ENCODE results near the gene PTPRT. TPM values are rescaled to one million over a fixed set of nuclear protein-coding genes. Genes with fewer than 3 reads are reported as not detected.

The PTPRT gene
- total RNA-seq, 6 experiments from 2014 or later, result not detected

- Mint-ChIP-seq H3K4me3 (no peak overlapping the region), H3K27me3 (ENCODE audit: insufficient read depth) (no peaks in the 10 kb centered on the region; the same call in 1 of the 2 replicates), H3K27ac (no peak overlapping the region), H3K4me1 (ENCODE audit: low read depth) (no peaks in the 10 kb centered on the region), H3K36me3 (ENCODE audit: low read depth) (no peaks in the 10 kb centered on the region), H3K9me3 (peaks cover 11% of the 10 kb centered on the region)
- no peak for DNase-seq
- no peak for TF ChIP-seq CTCF (IDR thresholded peaks at IDR 0.05)
Measured at GRCh38 chr20:42576167-42576566, 613.5 kb downstream of the PTPRT start.

- Mint-ChIP-seq H3K27ac (no peak overlapping the region), H3K4me1 (ENCODE audit: low read depth) (no peaks in the 10 kb centered on the region), H3K9me3 (no peaks in the 10 kb centered on the region; the same call in 1 of the 2 replicates), H3K27me3 (ENCODE audit: insufficient read depth) (no peaks in the 10 kb centered on the region), H3K36me3 (ENCODE audit: low read depth) (no peaks in the 10 kb centered on the region), H3K4me3 (no peak overlapping the region)
- no peak for DNase-seq
- TF ChIP-seq CTCF (IDR thresholded peaks at IDR 0.05), result no peak
Measured at GRCh38 chr20:42572320-42573016, 617.2 kb downstream of the PTPRT start.

- no peak for TF ChIP-seq CTCF (IDR thresholded peaks at IDR 0.05)
- DNase-seq, result no peak
- no peaks in the 10 kb centered on the region for H3K4me1 Mint-ChIP-seq (ENCODE audit: low read depth)
- H3K27me3 Mint-ChIP-seq (ENCODE audit: insufficient read depth), result no peaks in the 10 kb centered on the region
- no peak overlapping the region for H3K4me3 Mint-ChIP-seq
- no peak overlapping the region for H3K27ac Mint-ChIP-seq
- no peaks in the 10 kb centered on the region; the same call in 1 of the 2 replicates for H3K9me3 Mint-ChIP-seq
- H3K36me3 Mint-ChIP-seq (ENCODE audit: low read depth), result no peaks in the 10 kb centered on the region
Measured at GRCh38 chr20:42567409-42567808, 622.3 kb downstream of the PTPRT start.

- no peak for TF ChIP-seq CTCF (IDR thresholded peaks at IDR 0.05)
- Mint-ChIP-seq H3K36me3 (ENCODE audit: low read depth) (no peaks in the 10 kb centered on the region), H3K27me3 (ENCODE audit: insufficient read depth) (no peaks in the 10 kb centered on the region), H3K27ac (no peak overlapping the region), H3K9me3 (peaks cover 8% of the 10 kb centered on the region; the same call in 1 of the 2 replicates), H3K4me1 (ENCODE audit: low read depth) (no peaks in the 10 kb centered on the region), H3K4me3 (no peak overlapping the region)
- no peak for DNase-seq
Measured at GRCh38 chr20:42565235-42565995, 624.3 kb downstream of the PTPRT start.

- TF ChIP-seq CTCF (IDR thresholded peaks at IDR 0.05), result no peak
- no peaks in the 10 kb centered on the region for H3K27me3 Mint-ChIP-seq (ENCODE audit: insufficient read depth)
- no peaks in the 10 kb centered on the region for H3K36me3 Mint-ChIP-seq (ENCODE audit: low read depth)
- H3K9me3 Mint-ChIP-seq, result peaks cover 8% of the 10 kb centered on the region; the same call in 1 of the 2 replicates
- H3K4me1 Mint-ChIP-seq (ENCODE audit: low read depth), result no peaks in the 10 kb centered on the region
- no peak overlapping the region for H3K4me3 Mint-ChIP-seq
- H3K27ac Mint-ChIP-seq, result no peak overlapping the region
- no peak for DNase-seq
Measured at GRCh38 chr20:42559665-42560064, 630.0 kb downstream of the PTPRT start.
